ENCODE results near the gene EPB41.

DNA sequence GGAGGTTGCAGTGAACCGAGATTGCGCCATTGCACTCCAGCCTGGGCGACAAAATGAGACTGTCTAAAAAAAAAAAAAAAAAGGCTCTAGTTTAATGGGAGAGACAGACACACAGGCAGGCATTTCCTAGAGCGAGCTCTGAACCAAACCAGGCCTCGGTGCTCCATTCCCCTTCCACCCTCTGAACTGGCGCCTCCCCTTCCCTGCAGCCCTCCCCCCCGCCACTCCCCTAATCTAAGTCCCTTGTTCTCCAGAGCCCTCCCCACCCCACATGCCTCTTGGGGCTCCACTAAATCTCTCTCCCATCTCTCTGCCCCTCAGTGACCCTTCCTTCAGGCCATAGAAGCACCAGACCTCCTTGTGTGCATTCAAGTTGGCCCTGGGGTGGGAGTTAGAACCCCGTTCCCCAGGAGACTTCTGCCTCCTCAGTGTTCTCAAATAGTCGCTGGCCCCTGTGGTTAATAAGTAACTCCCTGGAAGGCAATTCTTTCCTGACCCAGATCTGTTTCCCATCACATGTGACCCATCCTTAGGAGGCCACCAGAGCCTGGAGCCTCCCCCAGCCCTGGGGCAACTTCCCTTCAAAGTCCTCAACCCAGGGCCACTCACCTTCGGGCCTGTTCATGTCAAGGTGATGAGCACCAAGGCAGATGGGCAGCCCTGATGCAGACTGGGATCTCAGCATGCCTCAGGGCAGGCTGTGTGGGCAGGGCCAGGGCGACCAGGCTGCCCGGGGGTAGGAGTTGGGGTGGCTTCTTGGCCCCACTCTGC lies 42.6 kb upstream of the EPB41 start:
- TF ChIP-seq, protein P1, sequence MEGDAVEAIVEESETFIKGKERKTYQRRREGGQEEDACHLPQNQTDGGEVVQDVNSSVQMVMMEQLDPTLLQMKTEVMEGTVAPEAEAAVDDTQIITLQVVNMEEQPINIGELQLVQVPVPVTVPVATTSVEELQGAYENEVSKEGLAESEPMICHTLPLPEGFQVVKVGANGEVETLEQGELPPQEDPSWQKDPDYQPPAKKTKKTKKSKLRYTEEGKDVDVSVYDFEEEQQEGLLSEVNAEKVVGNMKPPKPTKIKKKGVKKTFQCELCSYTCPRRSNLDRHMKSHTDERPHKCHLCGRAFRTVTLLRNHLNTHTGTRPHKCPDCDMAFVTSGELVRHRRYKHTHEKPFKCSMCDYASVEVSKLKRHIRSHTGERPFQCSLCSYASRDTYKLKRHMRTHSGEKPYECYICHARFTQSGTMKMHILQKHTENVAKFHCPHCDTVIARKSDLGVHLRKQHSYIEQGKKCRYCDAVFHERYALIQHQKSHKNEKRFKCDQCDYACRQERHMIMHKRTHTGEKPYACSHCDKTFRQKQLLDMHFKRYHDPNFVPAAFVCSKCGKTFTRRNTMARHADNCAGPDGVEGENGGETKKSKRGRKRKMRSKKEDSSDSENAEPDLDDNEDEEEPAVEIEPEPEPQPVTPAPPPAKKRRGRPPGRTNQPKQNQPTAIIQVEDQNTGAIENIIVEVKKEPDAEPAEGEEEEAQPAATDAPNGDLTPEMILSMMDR (IDR thresholded peaks at IDR 0.05): no peak
- TF ChIP-seq POLR2AphosphoS5 (IDR thresholded peaks at IDR 0.05): no peak

Measured in prostate gland (tissue), 2 donors.